ENCODE data around the gene SCRN2.

The SCRN2 gene

GRCh38 chr17:47803751-47804150 is 37.3 kb downstream of the SCRN2 start:
- no peak for TF ChIP-seq ZNF274 (IDR thresholded peaks at IDR 0.05; ENCODE audit: low read depth, low read length)

GRCh38 chr17:47803201-47803600 is 37.9 kb downstream of the SCRN2 start:
- no peak for TF ChIP-seq ZNF274 (IDR thresholded peaks at IDR 0.05; ENCODE audit: low read depth, low read length)
- H3K4me3 ChIP-seq (ENCODE audit: low read length), result no peak overlapping the region

More at GRCh38 chr17:47803751-47804150, 37.3 kb downstream of the SCRN2 start:
- no peak overlapping the region for H3K4me3 ChIP-seq (ENCODE audit: low read length)

- no peak for TF ChIP-seq ZNF274 (IDR thresholded peaks at IDR 0.05; ENCODE audit: low read depth, low read length)
- H3K4me3 ChIP-seq (ENCODE audit: low read length), result no peak overlapping the region
Measured at GRCh38 chr17:47802341-47803022, 38.6 kb downstream of the SCRN2 start.

GRCh38 chr17:47801906-47802305 is 39.2 kb downstream of the SCRN2 start:
- H3K4me3 ChIP-seq (ENCODE audit: low read length), result no peak overlapping the region
- no peak for TF ChIP-seq ZNF274 (IDR thresholded peaks at IDR 0.05; ENCODE audit: low read depth, low read length)

GRCh38 chr17:47801176-47801765 is 39.8 kb downstream of the SCRN2 start:
- no peak for TF ChIP-seq ZNF274 (IDR thresholded peaks at IDR 0.05; ENCODE audit: low read depth, low read length)
- H3K4me3 ChIP-seq (ENCODE audit: low read length), result no peak overlapping the region

- H3K4me3 ChIP-seq (ENCODE audit: low read length), result no peak overlapping the region
- no peak for TF ChIP-seq ZNF274 (IDR thresholded peaks at IDR 0.05; ENCODE audit: low read depth, low read length)
Measured at GRCh38 chr17:47800686-47801085, 40.4 kb downstream of the SCRN2 start.

- no peak overlapping the region for H3K4me3 ChIP-seq (ENCODE audit: low read length)
- no peak for TF ChIP-seq ZNF274 (IDR thresholded peaks at IDR 0.05; ENCODE audit: low read depth, low read length)
Measured at GRCh38 chr17:47797797-47798196, 43.3 kb downstream of the SCRN2 start.

- no peak for TF ChIP-seq ZNF274 (IDR thresholded peaks at IDR 0.05; ENCODE audit: low read depth, low read length)
- no peak overlapping the region for H3K4me3 ChIP-seq (ENCODE audit: low read length)
Measured at GRCh38 chr17:47792979-47793378, 48.1 kb downstream of the SCRN2 start.

GRCh38 chr17:47792457-47792856 is 48.6 kb downstream of the SCRN2 start:
- no peak overlapping the region for H3K4me3 ChIP-seq (ENCODE audit: low read length)
- TF ChIP-seq ZNF274 (IDR thresholded peaks at IDR 0.05; ENCODE audit: low read depth, low read length), result no peak

- TF ChIP-seq ZNF274 (IDR thresholded peaks at IDR 0.05; ENCODE audit: low read depth, low read length), result no peak
- H3K4me3 ChIP-seq (ENCODE audit: low read length), result no peak overlapping the region
Measured at GRCh38 chr17:47791025-47791424, 50.0 kb downstream of the SCRN2 start.

GRCh38 chr17:47789611-47790561 is 51.2 kb downstream of the SCRN2 start:
- no peak overlapping the region; the same call in 1 of the 2 replicates for H3K4me3 ChIP-seq (ENCODE audit: low read length)
- TF ChIP-seq ZNF274 (IDR thresholded peaks at IDR 0.05; ENCODE audit: low read depth, low read length), result no peak
